ENCODE results near the gene IGDCC3. TPM values are rescaled to one million over a fixed set of nuclear protein-coding genes. Genes with fewer than 3 reads are reported as not detected.
"Not testable (repeated sequence)": the region's sequence is repeated elsewhere in the genome, so short reads cannot be mapped to it uniquely, and the experiment has no call there.

Gene IGDCC3
- total RNA-seq, 1 experiment from 2014 or later = 38.3 TPM

GRCh38 chr15:65363766-65364165 is 14.0 kb downstream of the IGDCC3 start:
- Histone ChIP-seq H3K27me3 (ENCODE audit: control insufficient read depth, insufficient read depth, low read length) (no peaks in the 10 kb centered on the region), H3K4me3 (ENCODE audit: insufficient read depth, low read depth, low read length) (no peak overlapping the region), H3K36me3 (replicated peaks; ENCODE audit: control insufficient read depth, insufficient read depth, low read length) (no peaks in the 10 kb centered on the region)
- DNase-seq = no peak

- peak; percentile 30 for DNase-seq
- H3K36me3 ChIP-seq (replicated peaks; ENCODE audit: control insufficient read depth, insufficient read depth, low read length) = no peaks in the 10 kb centered on the region
- H3K27me3 ChIP-seq (ENCODE audit: control insufficient read depth, insufficient read depth, low read length) = no peaks in the 10 kb centered on the region; the same call in 1 of the 2 replicates
- H3K4me3 ChIP-seq (ENCODE audit: insufficient read depth, low read depth, low read length) = no peak overlapping the region
Measured at GRCh38 chr15:65363306-65363705, 14.5 kb downstream of the IGDCC3 start.

- no peak overlapping the region for H3K4me3 ChIP-seq (ENCODE audit: insufficient read depth, low read depth, low read length)
- no peak for DNase-seq
- H3K27me3 ChIP-seq (ENCODE audit: control insufficient read depth, insufficient read depth, low read length) = no peaks in the 10 kb centered on the region; the same call in 1 of the 2 replicates
- H3K36me3 ChIP-seq (replicated peaks; ENCODE audit: control insufficient read depth, insufficient read depth, low read length) = no peaks in the 10 kb centered on the region
Measured at GRCh38 chr15:65362491-65362890, 15.3 kb downstream of the IGDCC3 start.

GRCh38 chr15:65361708-65362459 is 15.9 kb downstream of the IGDCC3 start:
- H3K4me3 ChIP-seq (ENCODE audit: insufficient read depth, low read depth, low read length) = no peak overlapping the region
- peaks cover 1% of the 10 kb centered on the region; the same call in 1 of the 2 replicates for H3K27me3 ChIP-seq (ENCODE audit: control insufficient read depth, insufficient read depth, low read length)
- H3K36me3 ChIP-seq (replicated peaks; ENCODE audit: control insufficient read depth, insufficient read depth, low read length) = no peaks in the 10 kb centered on the region
- DNase-seq = peak; percentile 78

GRCh38 chr15:65360506-65360905 is 17.3 kb downstream of the IGDCC3 start:
- Histone ChIP-seq H3K4me3 (ENCODE audit: insufficient read depth, low read depth, low read length) (no peak overlapping the region), H3K27me3 (ENCODE audit: control insufficient read depth, insufficient read depth, low read length) (peaks cover 13% of the 10 kb centered on the region), H3K36me3 (replicated peaks; ENCODE audit: control insufficient read depth, insufficient read depth, low read length) (no peaks in the 10 kb centered on the region)
- DNase-seq = no peak

- DNase-seq = peak; percentile 62
- peaks cover 23% of the 10 kb centered on the region for H3K27me3 ChIP-seq (ENCODE audit: control insufficient read depth, insufficient read depth, low read length)
- H3K4me3 ChIP-seq (ENCODE audit: insufficient read depth, low read depth, low read length) = peak overlapping the region; percentile 57
- H3K36me3 ChIP-seq (replicated peaks; ENCODE audit: control insufficient read depth, insufficient read depth, low read length) = no peaks in the 10 kb centered on the region
Measured at GRCh38 chr15:65355988-65356353, 21.8 kb downstream of the IGDCC3 start.

- no peaks in the 10 kb centered on the region for H3K36me3 ChIP-seq (replicated peaks; ENCODE audit: control insufficient read depth, insufficient read depth, low read length)
- peak; percentile 93 for DNase-seq
- H3K4me3 ChIP-seq (ENCODE audit: insufficient read depth, low read depth, low read length) = peak overlapping the region; percentile 57
- H3K27me3 ChIP-seq (ENCODE audit: control insufficient read depth, insufficient read depth, low read length) = peaks cover 23% of the 10 kb centered on the region
Measured at GRCh38 chr15:65355173-65355987, 22.4 kb downstream of the IGDCC3 start.

- Histone ChIP-seq H3K36me3 (replicated peaks; ENCODE audit: control insufficient read depth, insufficient read depth, low read length) (no peaks in the 10 kb centered on the region), H3K4me3 (ENCODE audit: insufficient read depth, low read depth, low read length) (peak overlapping the region; percentile 39), H3K27me3 (ENCODE audit: control insufficient read depth, insufficient read depth, low read length) (peaks cover 23% of the 10 kb centered on the region)
- no peak for DNase-seq
Measured at GRCh38 chr15:65354835-65355172, 23.0 kb downstream of the IGDCC3 start.

- peaks cover 22% of the 10 kb centered on the region for H3K27me3 ChIP-seq (ENCODE audit: control insufficient read depth, insufficient read depth, low read length)
Measured at GRCh38 chr15:65351972-65352371, 25.8 kb downstream of the IGDCC3 start.

GRCh38 chr15:65349338-65349737 is 28.5 kb downstream of the IGDCC3 start:
- H3K36me3 ChIP-seq (replicated peaks; ENCODE audit: control insufficient read depth, insufficient read depth, low read length) = no peaks in the 10 kb centered on the region
- peak; percentile 1 for DNase-seq
- peaks cover 2% of the 10 kb centered on the region; the same call in 1 of the 2 replicates for H3K27me3 ChIP-seq (ENCODE audit: control insufficient read depth, insufficient read depth, low read length)
- H3K4me3 ChIP-seq (ENCODE audit: insufficient read depth, low read depth, low read length) = no peak overlapping the region

More at GRCh38 chr15:65351972-65352371, 25.8 kb downstream of the IGDCC3 start:
- not testable (repeated sequence) for H3K36me3 ChIP-seq (replicated peaks; ENCODE audit: control insufficient read depth, insufficient read depth, low read length); DNase-seq; H3K4me3 ChIP-seq (ENCODE audit: insufficient read depth, low read depth, low read length)

- not testable (repeated sequence) for H3K36me3 ChIP-seq (replicated peaks; ENCODE audit: control insufficient read depth, insufficient read depth, low read length); DNase-seq; H3K4me3 ChIP-seq (ENCODE audit: insufficient read depth, low read depth, low read length); H3K27me3 ChIP-seq (ENCODE audit: control insufficient read depth, insufficient read depth, low read length)
Measured at GRCh38 chr15:65347756-65348155, 30.0 kb downstream of the IGDCC3 start.

- DNase-seq = peak; percentile 8
- no peak overlapping the region for H3K4me3 ChIP-seq (ENCODE audit: insufficient read depth, low read depth, low read length)
- no peaks in the 10 kb centered on the region; the same call in 1 of the 2 replicates for H3K27me3 ChIP-seq (ENCODE audit: control insufficient read depth, insufficient read depth, low read length)
- no peaks in the 10 kb centered on the region for H3K36me3 ChIP-seq (replicated peaks; ENCODE audit: control insufficient read depth, insufficient read depth, low read length)
Measured at GRCh38 chr15:65346856-65347598, 30.8 kb downstream of the IGDCC3 start.

- Histone ChIP-seq H3K4me3 (ENCODE audit: insufficient read depth, low read depth, low read length) (no peak overlapping the region), H3K27me3 (ENCODE audit: control insufficient read depth, insufficient read depth, low read length) (no peaks in the 10 kb centered on the region; the same call in 1 of the 2 replicates), H3K36me3 (replicated peaks; ENCODE audit: control insufficient read depth, insufficient read depth, low read length) (no peaks in the 10 kb centered on the region)
- DNase-seq = peak; percentile 16
Measured at GRCh38 chr15:65344914-65345275, 32.9 kb downstream of the IGDCC3 start.

GRCh38 chr15:65344214-65344913 is 33.4 kb downstream of the IGDCC3 start:
- no peaks in the 10 kb centered on the region; the same call in 1 of the 2 replicates for H3K27me3 ChIP-seq (ENCODE audit: control insufficient read depth, insufficient read depth, low read length)
- no peak overlapping the region for H3K4me3 ChIP-seq (ENCODE audit: insufficient read depth, low read depth, low read length)
- no peaks in the 10 kb centered on the region for H3K36me3 ChIP-seq (replicated peaks; ENCODE audit: control insufficient read depth, insufficient read depth, low read length)
- peak; percentile 21 for DNase-seq

All from H7 (cell line).